ENCODE results near the gene PLCD1.
A peak's percentile ranks its signal among the peaks of the same experiment; 100 is the strongest.

The PLCD1 gene

GRCh38 chr3:38000242-38000916 is 29.1 kb downstream of the PLCD1 start:
- TF ChIP-seq CTCF (IDR thresholded peaks at IDR 0.05; ENCODE audit: extremely low read depth, missing control alignments) = no peak
- DNase-seq (ENCODE audit: low spot score) = no peak

- no peak for DNase-seq (ENCODE audit: low spot score)
- no peak for TF ChIP-seq CTCF (IDR thresholded peaks at IDR 0.05; ENCODE audit: extremely low read depth, missing control alignments)
Observed at GRCh38 chr3:37999836-38000235, 29.6 kb downstream of the PLCD1 start.

GRCh38 chr3:37997791-37998370 is 31.6 kb downstream of the PLCD1 start:
- no peak for TF ChIP-seq CTCF (IDR thresholded peaks at IDR 0.05; ENCODE audit: extremely low read depth, missing control alignments)
- no peak for DNase-seq (ENCODE audit: low spot score)

- DNase-seq (ENCODE audit: low spot score) = no peak
- TF ChIP-seq CTCF (IDR thresholded peaks at IDR 0.05; ENCODE audit: extremely low read depth, missing control alignments) = no peak
Observed at GRCh38 chr3:37997342-37997741, 32.1 kb downstream of the PLCD1 start.

- peak; percentile 83 for DNase-seq (ENCODE audit: low spot score)
- TF ChIP-seq CTCF (IDR thresholded peaks at IDR 0.05; ENCODE audit: extremely low read depth, missing control alignments) = peak; percentile 80
Observed at GRCh38 chr3:37996785-37997301, 32.6 kb downstream of the PLCD1 start.

GRCh38 chr3:37995652-37996641 is 33.5 kb downstream of the PLCD1 start:
- TF ChIP-seq CTCF (IDR thresholded peaks at IDR 0.05; ENCODE audit: extremely low read depth, missing control alignments) = no peak
- no peak for DNase-seq (ENCODE audit: low spot score)

GRCh38 chr3:37994639-37994972 is 34.8 kb downstream of the PLCD1 start:
- no peak for DNase-seq (ENCODE audit: low spot score)
- TF ChIP-seq CTCF (IDR thresholded peaks at IDR 0.05; ENCODE audit: extremely low read depth, missing control alignments) = no peak
